Astrocyte (in vitro differentiated cells and primary cell): ENCODE results near the gene ESRRG.

Experiments
- CTCF ChIP-seq: IDR thresholded peaks from 2 replicates; pipeline ENCODE4 v1.5.1; 2011; ENCODE audit warnings: low read depth, mild to moderate bottlenecking, inconsistent platforms, low read length, moderate library complexity; ENCODE audit not compliant: insufficient read depth
- EZH2 ChIP-seq: IDR thresholded peaks from 2 replicates; pipeline ENCODE4 v1.6.1; 2012; ENCODE audit warnings: mild to moderate bottlenecking, low read length, inconsistent platforms; ENCODE audit not compliant: insufficient read depth

- TF ChIP-seq CTCF (no peak), EZH2 (no peak)
Measured at GRCh38 chr1:216500273-216500967, 222.8 kb downstream of the ESRRG start.
